Activated CD8-positive, alpha-beta memory T cell treated with anti-CD3 and anti-CD28 coated beads, Interleukin-2, amount 50 U/mL, for 1 hour (primary cell): Measurements from ENCODE around the gene SMIM15.
A peak's percentile ranks its signal among the peaks of the same experiment; 100 is the strongest.
"Not testable (repeated sequence)": the region's sequence is repeated elsewhere in the genome, so short reads cannot be mapped to it uniquely, and the experiment has no call there.

Source experiments
- DNase-seq: peaks from one replicate; pipeline ENCODE4 v3.0.0-alpha.2; 2020; ENCODE audit errors: extremely low read depth

SMIM15 gene, protein sequence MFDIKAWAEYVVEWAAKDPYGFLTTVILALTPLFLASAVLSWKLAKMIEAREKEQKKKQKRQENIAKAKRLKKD

DNA sequence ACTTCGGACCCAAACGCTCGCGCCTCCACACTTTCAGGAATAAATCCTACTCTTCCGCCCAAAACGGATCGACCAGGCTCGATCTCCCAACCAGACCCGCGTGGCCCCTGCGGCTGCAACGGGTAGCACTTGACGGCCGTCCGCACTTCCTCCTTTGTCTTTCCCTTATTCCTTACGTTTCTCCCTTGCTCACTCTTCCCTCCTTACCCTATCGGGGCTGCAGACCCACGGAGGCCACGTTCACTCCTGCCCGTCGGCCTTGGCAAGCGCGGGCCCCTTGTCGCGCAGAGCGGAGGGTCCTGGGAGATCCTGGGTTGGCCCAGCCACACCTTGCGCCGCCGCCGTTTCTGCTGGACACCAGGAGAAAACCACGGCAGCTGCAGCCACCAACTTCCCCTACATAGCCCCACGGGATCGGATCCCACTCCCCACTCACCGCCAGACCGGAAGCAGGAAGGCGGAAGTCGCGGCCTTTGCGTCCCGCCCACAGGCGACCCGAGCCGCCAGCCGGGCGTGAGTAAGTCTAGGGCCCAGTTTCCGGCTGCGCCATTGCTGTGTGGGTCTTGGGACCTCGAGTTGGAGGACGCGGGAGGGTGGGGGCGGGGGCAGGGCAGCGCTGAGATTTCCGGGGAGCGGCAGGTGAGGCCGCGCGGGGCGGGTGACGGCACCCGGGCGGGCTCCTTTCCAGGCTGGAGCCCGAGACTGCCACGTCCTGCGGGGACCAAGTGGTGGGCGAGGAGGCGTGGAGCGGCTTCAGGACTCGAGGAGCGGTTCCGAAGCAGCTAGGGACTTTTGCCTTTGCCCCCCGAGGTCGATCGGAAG lies at the start of gene SMIM15:
Gene SMIM15 (minus strand): TSS at position 459 of the 822 bp plus-strand sequence. CDS start 2,297 bp downstream, outside the sequence.
- peak; percentile 59 for DNase-seq

- DNase-seq, result no peak
These were observed 45.6 kb upstream of the SMIM15 start for GRCh38 chr5:61207884-61208283.

- DNase-seq, result no peak
These were observed 42.7 kb upstream of the SMIM15 start for GRCh38 chr5:61205013-61205412.

GRCh38 chr5:61202213-61202612 lies 39.9 kb upstream of the SMIM15 start:
- no peak for DNase-seq

GRCh38 chr5:61200582-61201155 lies 38.4 kb upstream of the SMIM15 start:
- DNase-seq, result no peak

DNA sequence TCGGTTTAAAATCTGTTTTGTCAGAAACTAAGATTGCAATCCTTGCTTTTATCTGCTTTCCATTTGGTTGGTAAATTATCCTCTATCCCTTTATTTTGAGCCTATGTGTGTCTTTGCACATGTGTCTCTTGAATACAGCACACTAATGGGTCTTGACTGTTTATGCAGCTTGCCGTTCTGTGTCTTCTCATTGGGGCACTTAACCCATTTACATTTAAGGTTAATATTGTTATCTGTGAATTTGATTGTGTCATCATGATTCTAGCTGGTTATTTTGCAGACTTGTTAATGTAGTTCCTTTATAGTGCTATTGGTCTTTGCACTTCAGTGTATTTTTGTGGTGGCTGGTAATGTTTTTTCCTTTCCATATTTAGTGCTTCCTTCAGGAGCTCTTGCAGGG lies 36.3 kb upstream of the SMIM15 start:
- no peak for DNase-seq

DNA sequence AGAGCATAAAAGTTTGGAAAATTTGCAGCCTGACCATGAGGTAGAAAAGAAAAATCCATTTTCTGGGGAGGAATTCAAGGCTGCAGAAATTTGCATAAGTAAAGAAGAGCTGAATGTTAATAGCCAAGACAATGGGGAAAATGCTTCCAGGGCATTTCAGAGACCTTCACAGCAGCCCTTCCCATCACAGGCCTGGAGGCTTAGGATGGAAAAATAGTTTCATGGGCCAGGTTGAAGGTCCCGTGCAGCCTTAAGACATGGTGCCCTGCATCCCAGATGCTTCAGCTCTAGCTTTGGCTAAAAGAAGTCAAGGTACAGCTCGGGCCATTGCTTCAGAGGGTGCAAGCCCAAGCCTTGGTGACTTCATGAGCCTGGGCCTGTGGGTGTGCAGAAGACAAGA lies 25.6 kb upstream of the SMIM15 start:
- DNase-seq, result not testable (repeated sequence)

- DNase-seq, result not testable (repeated sequence)
These were observed 25.1 kb upstream of the SMIM15 start for GRCh38 chr5:61187352-61187751.

GRCh38 chr5:61186634-61187033 lies 24.4 kb upstream of the SMIM15 start:
- no peak for DNase-seq

- no peak for DNase-seq
These were observed 22.4 kb upstream of the SMIM15 start for GRCh38 chr5:61184708-61185107.

DNA sequence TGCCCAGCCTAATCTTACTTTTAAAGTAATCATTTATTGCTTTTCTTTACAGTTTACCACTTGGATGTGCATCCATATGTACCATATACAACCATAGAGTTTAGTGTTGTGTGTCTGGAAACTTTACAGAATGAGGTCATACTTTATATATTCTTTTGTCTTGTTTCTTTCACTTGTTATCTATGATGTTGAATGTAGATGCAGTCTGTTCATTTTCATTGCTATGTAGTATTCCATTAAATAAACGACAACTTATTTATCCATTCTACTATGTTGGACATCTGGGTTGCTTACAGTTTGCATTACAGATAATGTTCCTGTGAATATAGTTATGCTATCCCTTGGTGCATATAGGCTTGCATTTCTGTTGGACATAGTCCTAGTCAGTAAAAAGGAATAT lies 21.3 kb upstream of the SMIM15 start:
- no peak for DNase-seq

DNA sequence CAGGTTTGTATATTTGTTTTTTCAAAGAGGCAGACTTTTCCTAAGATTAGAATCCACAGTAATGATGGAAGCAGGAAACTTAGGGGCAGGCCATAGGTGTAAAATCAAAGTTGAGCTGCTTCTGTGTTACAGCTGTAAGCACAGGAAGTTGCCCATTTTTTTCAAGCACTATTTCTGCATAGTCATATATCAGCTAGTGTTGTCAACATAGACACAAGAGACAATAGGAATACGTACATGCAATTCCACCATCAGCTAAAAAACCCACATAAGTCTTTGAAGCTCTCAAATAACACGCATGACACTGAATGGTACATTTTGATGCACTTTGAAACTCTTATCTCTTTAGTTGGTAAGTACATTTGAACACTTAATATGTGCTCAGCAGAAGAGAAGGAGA lies 20.2 kb upstream of the SMIM15 start:
- no peak for DNase-seq

- no peak for DNase-seq
These were observed 18.6 kb upstream of the SMIM15 start for GRCh38 chr5:61180886-61181285.

DNA sequence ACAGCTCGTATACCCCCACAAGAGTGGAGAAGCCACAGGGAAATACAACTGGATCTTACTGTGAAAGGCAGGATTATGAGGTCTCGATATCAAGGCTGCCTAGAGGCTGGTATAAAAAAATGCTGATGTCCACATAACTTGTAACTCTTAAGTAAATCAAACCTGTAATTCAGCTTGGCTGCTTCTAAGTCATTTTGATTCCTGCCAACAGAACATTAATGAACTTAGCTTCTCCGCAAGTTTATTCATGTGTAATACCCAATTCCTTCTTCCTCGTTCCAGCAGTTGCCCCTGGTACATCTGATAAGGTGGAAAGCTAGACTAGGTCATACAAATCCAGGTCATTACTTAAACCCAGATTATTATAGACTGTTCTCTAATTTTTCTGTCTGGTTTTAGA lies 16.4 kb upstream of the SMIM15 start:
- DNase-seq, result no peak

GRCh38 chr5:61177716-61178115 lies 15.4 kb upstream of the SMIM15 start:
- no peak for DNase-seq

GRCh38 chr5:61177070-61177469 lies 14.8 kb upstream of the SMIM15 start:
- DNase-seq, result no peak

- no peak for DNase-seq
These were observed 14.4 kb upstream of the SMIM15 start for GRCh38 chr5:61176631-61177030.

- no peak for DNase-seq
These were observed 9.2 kb upstream of the SMIM15 start for GRCh38 chr5:61171479-61171878.

DNA sequence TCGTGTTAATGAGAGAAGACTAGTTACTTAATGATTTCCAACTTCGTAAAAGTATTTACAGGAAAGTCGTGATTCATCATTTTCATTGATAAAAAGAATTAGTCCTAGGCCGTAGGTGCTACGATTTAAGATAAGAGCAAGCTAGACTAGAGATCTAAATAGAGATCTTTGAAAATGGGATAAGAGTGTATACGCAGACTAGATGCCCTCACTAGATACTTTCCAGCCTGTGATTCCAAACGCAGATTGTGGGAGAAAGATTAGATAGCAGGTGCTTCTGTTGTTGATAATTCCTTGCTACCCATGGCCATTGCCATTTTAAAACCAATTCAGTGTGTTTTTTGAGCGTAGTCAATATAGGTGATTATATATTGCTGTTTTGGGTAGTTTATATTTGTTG lies 6.7 kb upstream of the SMIM15 start:
- DNase-seq, result no peak

- DNase-seq, result no peak
These were observed 5.1 kb upstream of the SMIM15 start for GRCh38 chr5:61167382-61167781.

DNA sequence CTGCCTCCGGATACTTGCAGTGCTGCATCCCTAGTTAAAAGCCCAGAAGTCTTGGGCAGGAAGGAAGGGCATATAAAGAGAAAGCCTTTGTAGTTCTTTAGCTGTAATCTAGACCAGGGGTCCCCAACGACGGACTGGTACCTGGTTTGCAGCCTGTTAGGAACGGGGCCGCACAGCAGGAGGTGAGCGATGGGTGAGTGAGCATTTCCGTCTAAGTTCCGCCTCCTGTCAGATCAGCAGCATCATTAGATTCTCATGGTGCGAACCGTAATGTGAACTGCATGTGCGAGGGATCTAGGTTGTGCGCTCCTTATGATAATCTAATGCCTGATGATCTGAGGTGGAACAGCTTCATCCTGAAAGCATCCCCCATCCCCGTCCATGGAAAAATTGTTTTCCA lies 1.6 kb upstream of the SMIM15 start:
- DNase-seq, result no peak

DNA sequence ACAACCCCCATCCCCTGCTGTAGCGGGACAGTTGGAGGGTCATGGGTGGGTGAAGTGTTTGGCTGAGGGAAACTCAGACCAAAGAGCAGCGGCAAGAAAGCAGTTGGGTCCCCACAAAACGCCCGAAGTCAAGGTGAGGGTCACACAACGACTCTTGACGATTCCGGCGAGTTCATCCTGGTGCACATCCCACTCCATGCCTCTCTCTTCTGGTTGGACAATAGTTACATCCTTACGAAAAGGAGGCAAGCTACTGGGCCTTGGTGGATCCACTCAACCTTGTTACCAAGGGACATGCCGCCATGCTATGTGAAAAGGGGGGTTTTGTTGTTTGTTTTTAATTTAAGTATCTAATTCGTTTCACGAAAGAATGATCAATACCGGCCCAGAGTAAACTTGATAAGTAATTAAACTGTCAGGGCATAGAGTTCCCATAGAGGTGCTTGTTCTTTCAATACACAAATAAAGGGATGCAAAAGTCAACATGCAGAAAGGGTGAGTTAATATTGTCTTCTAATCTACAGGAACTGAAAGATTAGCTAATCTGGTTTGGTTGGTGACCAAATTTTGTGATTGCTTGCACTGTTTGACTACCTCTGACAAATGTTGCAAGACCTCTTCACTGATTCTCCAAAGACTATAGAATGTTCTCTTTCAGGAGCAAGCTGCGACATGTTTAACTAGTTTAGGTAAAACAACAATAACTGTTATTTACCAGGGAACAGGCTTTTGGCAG lies 732 bp upstream of the SMIM15 start:
- DNase-seq, result no peak

GRCh38 chr5:61160497-61160896 lies 1.8 kb downstream of the SMIM15 start:
- DNase-seq, result no peak
